ENCODE data around the gene UCHL1.
"Not testable (repeated sequence)": the region's sequence is repeated elsewhere in the genome, so short reads cannot be mapped to it uniquely, and the experiment has no call there.

UCHL1 gene

DNA sequence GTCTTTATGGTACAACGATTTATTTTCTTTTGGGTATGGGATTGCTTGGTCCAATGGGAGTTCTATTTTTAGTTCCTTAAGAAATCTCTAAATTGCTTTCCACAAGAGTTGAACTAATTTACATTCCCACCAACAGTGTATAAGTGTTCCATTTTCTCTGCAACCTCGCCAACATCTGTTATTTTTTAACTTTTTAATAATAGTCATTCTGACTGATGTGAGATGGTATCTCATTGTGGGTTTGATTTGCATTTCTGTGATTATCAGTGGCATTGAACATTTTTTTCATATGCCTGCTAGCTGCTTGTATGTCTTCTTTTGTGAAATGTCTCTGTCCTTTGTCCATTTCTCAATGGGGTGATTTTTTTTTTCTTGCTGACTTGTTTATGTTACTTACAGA lies 42.8 kb downstream of the UCHL1 start:
- Histone ChIP-seq H3K9ac (ENCODE audit: low read length) (no peak overlapping the region), H3K4me3 (ENCODE audit: low read length) (no peak overlapping the region), H3K4me1 (ENCODE audit: control insufficient read depth, insufficient read depth, low read length) (no peaks in the 10 kb centered on the region), H3K9me3 (ENCODE audit: control insufficient read depth, low read length) (peaks cover 1% of the 10 kb centered on the region), H3K36me3 (ENCODE audit: control insufficient read depth, insufficient read depth, low read length) (no peaks in the 10 kb centered on the region), H3K27me3 (ENCODE audit: control insufficient read depth, insufficient read depth, low read length) (no peaks in the 10 kb centered on the region)

DNA sequence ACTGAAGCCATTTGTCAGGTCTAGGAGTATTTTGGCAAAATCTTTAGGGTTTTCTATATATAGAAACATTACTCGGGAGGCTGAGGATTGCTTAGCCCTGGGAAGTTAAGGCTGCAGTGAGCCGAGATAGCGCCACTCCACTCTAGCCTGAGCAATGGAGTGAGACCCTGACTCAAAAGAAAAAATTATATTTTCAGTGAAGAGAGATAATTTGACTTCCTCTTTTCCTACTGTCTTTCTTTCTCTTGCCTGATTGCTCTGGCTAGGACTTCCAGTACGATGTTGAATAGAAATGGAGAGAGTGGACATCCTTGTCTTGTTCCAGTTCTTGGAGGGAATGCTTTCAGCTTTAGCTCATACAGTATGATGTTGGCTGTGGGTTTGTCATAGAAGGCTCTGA lies 44.4 kb downstream of the UCHL1 start:
- Histone ChIP-seq H3K9me3 (ENCODE audit: control insufficient read depth, low read length) (no peaks in the 10 kb centered on the region), H3K27me3 (ENCODE audit: control insufficient read depth, insufficient read depth, low read length) (no peaks in the 10 kb centered on the region), H3K4me1 (ENCODE audit: control insufficient read depth, insufficient read depth, low read length) (no peaks in the 10 kb centered on the region), H3K4me3 (ENCODE audit: low read length) (no peak overlapping the region), H3K36me3 (ENCODE audit: control insufficient read depth, insufficient read depth, low read length) (no peaks in the 10 kb centered on the region), H3K9ac (ENCODE audit: low read length) (no peak overlapping the region)

GRCh38 chr4:41303372-41304118 lies 46.8 kb downstream of the UCHL1 start:
- no peaks in the 10 kb centered on the region for H3K4me1 ChIP-seq (ENCODE audit: control insufficient read depth, insufficient read depth, low read length)
- H3K9me3 ChIP-seq (ENCODE audit: control insufficient read depth, low read length): no peaks in the 10 kb centered on the region
- no peak overlapping the region for H3K9ac ChIP-seq (ENCODE audit: low read length)
- no peaks in the 10 kb centered on the region for H3K36me3 ChIP-seq (ENCODE audit: control insufficient read depth, insufficient read depth, low read length)
- no peaks in the 10 kb centered on the region for H3K27me3 ChIP-seq (ENCODE audit: control insufficient read depth, insufficient read depth, low read length)
- H3K4me3 ChIP-seq (ENCODE audit: low read length): no peak overlapping the region

DNA sequence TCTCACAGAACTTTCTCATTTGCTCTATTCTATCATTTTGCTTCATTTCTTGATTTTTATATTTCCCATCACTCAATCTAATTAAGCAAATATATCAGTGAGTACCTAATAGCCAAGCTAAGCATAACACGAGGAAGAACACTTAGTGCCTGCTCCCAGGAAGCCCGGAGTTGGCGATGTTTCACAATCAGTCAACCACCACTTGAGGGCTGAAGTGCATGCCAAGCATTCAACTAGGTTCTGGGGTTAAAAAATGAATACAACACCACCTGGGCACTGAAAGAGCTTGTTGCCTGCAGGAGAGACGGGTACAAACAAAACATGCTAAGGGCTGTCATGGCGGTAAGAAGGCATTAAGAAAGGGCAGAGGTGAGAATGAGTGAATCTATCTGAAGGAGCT lies 47.5 kb downstream of the UCHL1 start:
- Histone ChIP-seq H3K9me3 (ENCODE audit: control insufficient read depth, low read length) (no peaks in the 10 kb centered on the region), H3K4me1 (ENCODE audit: control insufficient read depth, insufficient read depth, low read length) (no peaks in the 10 kb centered on the region), H3K4me3 (ENCODE audit: low read length) (no peak overlapping the region), H3K27me3 (ENCODE audit: control insufficient read depth, insufficient read depth, low read length) (no peaks in the 10 kb centered on the region), H3K9ac (ENCODE audit: low read length) (no peak overlapping the region), H3K36me3 (ENCODE audit: control insufficient read depth, insufficient read depth, low read length) (no peaks in the 10 kb centered on the region)

DNA sequence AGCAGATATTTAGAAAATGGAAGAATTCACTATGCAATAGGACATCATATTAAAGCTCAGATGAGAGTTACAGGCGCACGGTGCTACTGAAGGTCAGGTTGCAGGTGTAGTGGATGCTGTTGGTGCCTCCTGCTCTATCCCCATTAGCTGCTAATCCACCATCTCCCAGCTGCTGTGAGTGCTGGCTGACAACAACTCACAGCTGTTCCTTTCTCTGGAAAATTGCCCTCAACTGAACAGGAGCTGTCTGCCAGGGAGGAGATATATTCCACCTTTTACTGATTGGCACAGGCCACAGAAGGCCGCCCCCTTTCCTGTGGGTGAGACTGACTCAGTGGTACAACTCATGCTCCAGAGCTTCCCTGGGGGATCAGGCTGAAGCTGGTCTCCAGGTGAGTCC lies 48.7 kb downstream of the UCHL1 start:
- Histone ChIP-seq H3K9ac (ENCODE audit: low read length) (no peak overlapping the region), H3K27me3 (ENCODE audit: control insufficient read depth, insufficient read depth, low read length) (no peaks in the 10 kb centered on the region), H3K4me1 (ENCODE audit: control insufficient read depth, insufficient read depth, low read length) (no peaks in the 10 kb centered on the region), H3K36me3 (ENCODE audit: control insufficient read depth, insufficient read depth, low read length) (no peaks in the 10 kb centered on the region), H3K9me3 (ENCODE audit: control insufficient read depth, low read length) (no peaks in the 10 kb centered on the region), H3K4me3 (ENCODE audit: low read length) (no peak overlapping the region)

DNA sequence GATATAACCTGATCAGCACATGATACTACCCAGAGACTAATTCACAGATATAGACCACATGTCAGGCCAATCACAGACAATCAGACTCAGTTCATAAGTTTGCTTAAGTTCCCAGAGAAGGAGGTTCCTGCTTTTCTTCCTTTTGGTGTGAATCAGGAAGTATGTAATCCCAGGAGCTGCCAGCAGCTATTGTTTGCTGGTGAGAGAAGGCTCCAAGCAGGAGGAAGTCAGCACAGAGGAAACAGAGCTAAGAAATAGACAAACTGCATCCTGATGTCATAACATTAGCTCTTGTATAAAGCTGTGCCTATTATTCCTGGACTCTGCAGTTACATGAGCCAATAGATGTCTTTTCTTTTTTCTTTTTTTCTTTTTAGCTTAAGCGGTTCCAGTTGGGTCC lies 50.9 kb downstream of the UCHL1 start:
- Histone ChIP-seq H3K27me3 (ENCODE audit: control insufficient read depth, insufficient read depth, low read length) (no peaks in the 10 kb centered on the region), H3K9ac (ENCODE audit: low read length) (no peak overlapping the region), H3K4me3 (ENCODE audit: low read length) (no peak overlapping the region), H3K9me3 (ENCODE audit: control insufficient read depth, low read length) (no peaks in the 10 kb centered on the region), H3K36me3 (ENCODE audit: control insufficient read depth, insufficient read depth, low read length) (no peaks in the 10 kb centered on the region), H3K4me1 (ENCODE audit: control insufficient read depth, insufficient read depth, low read length) (no peaks in the 10 kb centered on the region)

- no peaks in the 10 kb centered on the region for H3K9me3 ChIP-seq (ENCODE audit: control insufficient read depth, low read length)
- H3K36me3 ChIP-seq (ENCODE audit: control insufficient read depth, insufficient read depth, low read length): no peaks in the 10 kb centered on the region
- no peaks in the 10 kb centered on the region for H3K27me3 ChIP-seq (ENCODE audit: control insufficient read depth, insufficient read depth, low read length)
- H3K9ac ChIP-seq (ENCODE audit: low read length): no peak overlapping the region
- H3K4me3 ChIP-seq (ENCODE audit: low read length): no peak overlapping the region
- no peaks in the 10 kb centered on the region for H3K4me1 ChIP-seq (ENCODE audit: control insufficient read depth, insufficient read depth, low read length)
Observed at GRCh38 chr4:41308398-41308797, 51.7 kb downstream of the UCHL1 start.

GRCh38 chr4:41315426-41315825 lies 58.7 kb downstream of the UCHL1 start:
- not testable (repeated sequence) for H3K4me3 ChIP-seq (ENCODE audit: low read length); H3K9ac ChIP-seq (ENCODE audit: low read length); H3K9me3 ChIP-seq (ENCODE audit: control insufficient read depth, low read length); H3K4me1 ChIP-seq (ENCODE audit: control insufficient read depth, insufficient read depth, low read length); H3K27me3 ChIP-seq (ENCODE audit: control insufficient read depth, insufficient read depth, low read length); H3K36me3 ChIP-seq (ENCODE audit: control insufficient read depth, insufficient read depth, low read length)

DNA sequence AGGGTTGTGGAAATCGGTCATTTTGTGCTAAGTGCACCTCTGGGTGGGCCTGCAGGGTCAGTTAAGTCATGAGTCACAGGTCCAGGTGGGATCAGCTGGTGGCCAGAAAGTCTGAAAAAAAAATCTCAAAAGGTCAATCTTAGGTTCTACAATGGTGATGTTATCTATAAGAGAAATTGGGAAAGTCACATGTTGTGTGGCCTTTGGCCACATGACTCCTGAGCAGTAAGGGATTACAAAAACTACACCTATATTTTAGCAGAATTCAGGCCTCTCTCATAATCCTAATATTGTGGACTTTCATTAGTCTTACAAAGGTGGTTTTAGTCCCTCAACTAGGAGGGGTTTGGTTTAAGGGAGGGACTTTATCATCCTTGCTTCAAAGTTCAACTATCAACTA lies 59.1 kb downstream of the UCHL1 start:
- H3K36me3 ChIP-seq (ENCODE audit: control insufficient read depth, insufficient read depth, low read length): no peaks in the 10 kb centered on the region
- no peaks in the 10 kb centered on the region for H3K4me1 ChIP-seq (ENCODE audit: control insufficient read depth, insufficient read depth, low read length)
- peaks cover 3% of the 10 kb centered on the region for H3K27me3 ChIP-seq (ENCODE audit: control insufficient read depth, insufficient read depth, low read length)
- no peak overlapping the region for H3K9ac ChIP-seq (ENCODE audit: low read length)
- no peak overlapping the region for H3K4me3 ChIP-seq (ENCODE audit: low read length)
- no peaks in the 10 kb centered on the region for H3K9me3 ChIP-seq (ENCODE audit: control insufficient read depth, low read length)

Measured in mucosa of stomach (tissue), 1 donor.